Central memory CD4-positive, alpha-beta T cell (primary cell): Measurements from ENCODE around the gene MPC1L.
"Not testable (repeated sequence)": the region's sequence is repeated elsewhere in the genome, so short reads cannot be mapped to it uniquely, and the experiment has no call there.

Experiments
- DNase-seq: peaks from one replicate; pipeline ENCODE4 v3.0.0; 2022
- total RNA-seq, 3 experiments: gene quantifications; one replicate each; lab custom pipeline; 2026; lab: John Stamatoyannopoulos, UW

MPC1L gene
- 0 reads per million in 3 experiments for total RNA-seq

GRCh38 chrX:40623139-40623536, at the start of gene MPC1L:
MPC1L (plus strand) TSS chrX:40623428; CDS start chrX:40623566, 138 bp downstream.
- no peak for DNase-seq

- peak; percentile 32 for DNase-seq
Observed at GRCh38 chrX:40573763-40574162, 49.5 kb upstream of the MPC1L start.

GRCh38 chrX:40575411-40575810, 47.8 kb upstream of the MPC1L start:
- not testable (repeated sequence) for DNase-seq

GRCh38 chrX:40576291-40576690, 46.9 kb upstream of the MPC1L start:
- DNase-seq = no peak

GRCh38 chrX:40578039-40578695, 45.1 kb upstream of the MPC1L start:
- no peak for DNase-seq

GRCh38 chrX:40579141-40579540, 44.1 kb upstream of the MPC1L start:
- DNase-seq = no peak

GRCh38 chrX:40579900-40580536, 43.2 kb upstream of the MPC1L start:
- DNase-seq = no peak

- peak; percentile 87 for DNase-seq
Observed at GRCh38 chrX:40580537-40581335, 42.5 kb upstream of the MPC1L start, which contains the start of gene ATP6AP2. ATP6AP2 (plus strand) TSS chrX:40580970; CDS start chrX:40581066, 96 bp downstream.

- DNase-seq = peak; percentile 38
Observed at GRCh38 chrX:40581336-40581920, 41.8 kb upstream of the MPC1L start.

GRCh38 chrX:40582178-40582577, 41.0 kb upstream of the MPC1L start:
- not testable (repeated sequence) for DNase-seq

GRCh38 chrX:40582811-40583210, 40.4 kb upstream of the MPC1L start:
- DNase-seq = no peak

- not testable (repeated sequence) for DNase-seq
Observed at GRCh38 chrX:40587623-40588022, 35.6 kb upstream of the MPC1L start.

- DNase-seq = peak; percentile 57
Observed at GRCh38 chrX:40589616-40590321, 33.5 kb upstream of the MPC1L start.

- DNase-seq = no peak
Observed at GRCh38 chrX:40603446-40603845, 19.8 kb upstream of the MPC1L start.

- no peak for DNase-seq
Observed at GRCh38 chrX:40607381-40607780, 15.8 kb upstream of the MPC1L start.

- no peak for DNase-seq
Observed at GRCh38 chrX:40612511-40612910, 10.7 kb upstream of the MPC1L start.

- DNase-seq = no peak
Observed at GRCh38 chrX:40615976-40616375, 7.3 kb upstream of the MPC1L start.

- DNase-seq = no peak
Observed at GRCh38 chrX:40617566-40617965, 5.7 kb upstream of the MPC1L start.

- DNase-seq = no peak
Observed at GRCh38 chrX:40622479-40623138, 619 bp upstream of the MPC1L start.

GRCh38 chrX:40623665-40624064, 437 bp downstream of the MPC1L start:
- DNase-seq = no peak

- no peak for DNase-seq
Observed at GRCh38 chrX:40625294-40625693, 2.1 kb downstream of the MPC1L start.

- DNase-seq = no peak
Observed at GRCh38 chrX:40628506-40628905, 5.3 kb downstream of the MPC1L start.
